Activated T-cell treated with anti-CD3 and anti-CD28 coated beads, Interleukin-2, amount 50 U/mL, for 24 hours (primary cell): ENCODE results near the gene FRK.
"Not testable (repeated sequence)": the region's sequence is repeated elsewhere in the genome, so short reads cannot be mapped to it uniquely, and the experiment has no call there.

Experiments
- DNase-seq: peaks from one replicate; pipeline ENCODE4 v3.0.0-alpha.2; 2020
- H3K27ac Mint-ChIP-seq: 2 replicates; pipeline ENCODE4 v1.8.0; 2020; ENCODE audit warnings: mild to moderate bottlenecking, mixed read lengths
- H3K27me3 Mint-ChIP-seq: 2 replicates; pipeline ENCODE4 v1.8.0; 2020; ENCODE audit warnings: mixed read lengths
- H3K36me3 Mint-ChIP-seq: 2 replicates; pipeline ENCODE4 v1.8.0; 2020; ENCODE audit warnings: low read depth, mixed read lengths
- H3K4me1 Mint-ChIP-seq: 2 replicates; pipeline ENCODE4 v1.8.0; 2020; ENCODE audit warnings: low read depth, mixed read lengths
- H3K4me3 Mint-ChIP-seq: 2 replicates; pipeline ENCODE4 v1.8.0; 2020; ENCODE audit warnings: mild to moderate bottlenecking, moderate library complexity, mixed read lengths
- H3K9me3 Mint-ChIP-seq: 2 replicates; pipeline ENCODE4 v1.8.0; 2020; ENCODE audit warnings: mixed read lengths

FRK gene

GRCh38 chr6:115896538-115897129, 164.1 kb downstream of the FRK start:
- no peak overlapping the region for H3K27ac Mint-ChIP-seq
- H3K27me3 Mint-ChIP-seq: peaks cover 3% of the 10 kb centered on the region
- no peak for DNase-seq
- no peaks in the 10 kb centered on the region for H3K9me3 Mint-ChIP-seq
- no peaks in the 10 kb centered on the region for H3K4me1 Mint-ChIP-seq
- H3K4me3 Mint-ChIP-seq: no peak overlapping the region
- H3K36me3 Mint-ChIP-seq: no peaks in the 10 kb centered on the region

GRCh38 chr6:115894426-115894992, 166.2 kb downstream of the FRK start:
- Mint-ChIP-seq H3K4me1 (peaks cover 12% of the 10 kb centered on the region), H3K27me3 (peaks cover 8% of the 10 kb centered on the region), H3K27ac (no peak overlapping the region), H3K36me3 (no peaks in the 10 kb centered on the region), H3K9me3 (no peaks in the 10 kb centered on the region), H3K4me3 (no peak overlapping the region)
- no peak for DNase-seq

- Mint-ChIP-seq H3K4me1 (peaks cover 12% of the 10 kb centered on the region), H3K36me3 (no peaks in the 10 kb centered on the region), H3K4me3 (no peak overlapping the region), H3K27me3 (peaks cover 8% of the 10 kb centered on the region), H3K27ac (no peak overlapping the region), H3K9me3 (no peaks in the 10 kb centered on the region)
- DNase-seq: no peak
These were observed 168.9 kb downstream of the FRK start for GRCh38 chr6:115891750-115892149.

- Mint-ChIP-seq H3K27me3 (peaks cover 8% of the 10 kb centered on the region), H3K4me1 (peaks cover 12% of the 10 kb centered on the region), H3K36me3 (no peaks in the 10 kb centered on the region), H3K4me3 (no peak overlapping the region), H3K9me3 (no peaks in the 10 kb centered on the region), H3K27ac (peak overlapping the region; percentile 65)
- no peak for DNase-seq
These were observed 169.5 kb downstream of the FRK start for GRCh38 chr6:115891111-115891669.

GRCh38 chr6:115890238-115890637, 170.5 kb downstream of the FRK start:
- DNase-seq: no peak
- peaks cover 12% of the 10 kb centered on the region for H3K4me1 Mint-ChIP-seq
- no peaks in the 10 kb centered on the region for H3K36me3 Mint-ChIP-seq
- no peak overlapping the region for H3K4me3 Mint-ChIP-seq
- H3K27ac Mint-ChIP-seq: no peak overlapping the region
- H3K9me3 Mint-ChIP-seq: no peaks in the 10 kb centered on the region
- peaks cover 8% of the 10 kb centered on the region for H3K27me3 Mint-ChIP-seq

GRCh38 chr6:115888687-115889470, 171.8 kb downstream of the FRK start:
- not testable (repeated sequence) for H3K9me3 Mint-ChIP-seq, H3K36me3 Mint-ChIP-seq, H3K4me3 Mint-ChIP-seq, H3K27me3 Mint-ChIP-seq, DNase-seq, H3K27ac Mint-ChIP-seq
- H3K4me1 Mint-ChIP-seq: peaks cover 12% of the 10 kb centered on the region

GRCh38 chr6:115887891-115888290, 172.8 kb downstream of the FRK start:
- peaks cover 12% of the 10 kb centered on the region for H3K4me1 Mint-ChIP-seq
- peaks cover 7% of the 10 kb centered on the region for H3K27me3 Mint-ChIP-seq
- H3K9me3 Mint-ChIP-seq: no peaks in the 10 kb centered on the region
- no peak overlapping the region for H3K27ac Mint-ChIP-seq
- H3K36me3 Mint-ChIP-seq: no peaks in the 10 kb centered on the region
- no peak overlapping the region for H3K4me3 Mint-ChIP-seq
- DNase-seq: no peak

- no peak for DNase-seq
- H3K27me3 Mint-ChIP-seq: peaks cover 5% of the 10 kb centered on the region
- H3K4me3 Mint-ChIP-seq: no peak overlapping the region
- H3K4me1 Mint-ChIP-seq: peaks cover 6% of the 10 kb centered on the region
- H3K36me3 Mint-ChIP-seq: no peaks in the 10 kb centered on the region
- no peaks in the 10 kb centered on the region for H3K9me3 Mint-ChIP-seq
- no peak overlapping the region for H3K27ac Mint-ChIP-seq
These were observed 174.9 kb downstream of the FRK start for GRCh38 chr6:115885636-115886366.

GRCh38 chr6:115882771-115883170, 177.9 kb downstream of the FRK start:
- no peaks in the 10 kb centered on the region for H3K27me3 Mint-ChIP-seq
- H3K4me3 Mint-ChIP-seq: no peak overlapping the region
- DNase-seq: no peak
- no peak overlapping the region for H3K27ac Mint-ChIP-seq
- H3K4me1 Mint-ChIP-seq: no peaks in the 10 kb centered on the region
- H3K36me3 Mint-ChIP-seq: no peaks in the 10 kb centered on the region
- H3K9me3 Mint-ChIP-seq: no peaks in the 10 kb centered on the region

GRCh38 chr6:115882174-115882573, 178.5 kb downstream of the FRK start:
- DNase-seq: no peak
- Mint-ChIP-seq H3K4me3 (no peak overlapping the region), H3K9me3 (no peaks in the 10 kb centered on the region), H3K4me1 (no peaks in the 10 kb centered on the region), H3K36me3 (no peaks in the 10 kb centered on the region), H3K27ac (no peak overlapping the region), H3K27me3 (no peaks in the 10 kb centered on the region)
